ENCODE data around the gene CNR2. TPM values are rescaled to one million over a fixed set of nuclear protein-coding genes. Genes with fewer than 3 reads are reported as not detected.

The CNR2 gene
- total RNA-seq, 1 donor from 2014 or later = not detected

- Histone ChIP-seq H3K4me3 (ENCODE audit: insufficient read depth, low read depth, low read length) (no peak overlapping the region), H3K27ac (ENCODE audit: low read depth, low read length) (no peak overlapping the region), H3K9ac (ENCODE audit: low read length) (no peak overlapping the region), H3K27me3 (ENCODE audit: insufficient read depth, low read length) (peaks cover 20% of the 10 kb centered on the region), H3K4me2 (ENCODE audit: low read length) (no peak overlapping the region), H3K79me2 (ENCODE audit: insufficient read depth, low read length) (no peaks in the 10 kb centered on the region), H4K20me1 (ENCODE audit: insufficient read depth, low read length) (no peaks in the 10 kb centered on the region), H2AFZ (ENCODE audit: low read depth, low read length) (no peak overlapping the region), H3K36me3 (ENCODE audit: insufficient read depth, low read length) (no peaks in the 10 kb centered on the region), H3K4me1 (ENCODE audit: insufficient read depth, low read length) (no peaks in the 10 kb centered on the region), H3K9me3 (ENCODE audit: insufficient read depth, low read depth, low read length) (no peaks in the 10 kb centered on the region)
- no peak for TF ChIP-seq EZH2 (IDR thresholded peaks at IDR 0.05; ENCODE audit: insufficient read depth, low read length)
- TF ChIP-seq CTCF (IDR thresholded peaks at IDR 0.05; ENCODE audit: insufficient read depth, low read depth, low read length) = no peak
- Mint-ChIP-seq H3K27ac (ENCODE audit: unreplicated experiment) (no peak overlapping the region), H3K9me3 (ENCODE audit: unreplicated experiment) (no peaks in the 10 kb centered on the region), H3K4me3 (ENCODE audit: unreplicated experiment) (no peak overlapping the region), H3K4me1 (ENCODE audit: low read depth, unreplicated experiment) (no peaks in the 10 kb centered on the region), H3K27me3 (ENCODE audit: low read depth, unreplicated experiment) (peaks cover 26% of the 10 kb centered on the region), H3K36me3 (ENCODE audit: low read depth, unreplicated experiment) (no peaks in the 10 kb centered on the region)
- FAIRE-seq (no peak), DNase-seq (ENCODE audit: low read depth) (no peak)
Observed at GRCh38 chr1:23895082-23895481, 18.1 kb downstream of the CNR2 start.

- FAIRE-seq (no peak), DNase-seq (ENCODE audit: low read depth) (no peak)
- H3K4me3 ChIP-seq (ENCODE audit: insufficient read depth, low read depth, low read length) = no peak overlapping the region
- no peaks in the 10 kb centered on the region for H3K9me3 ChIP-seq (ENCODE audit: insufficient read depth, low read depth, low read length)
- no peak overlapping the region for H3K9ac ChIP-seq (ENCODE audit: low read length)
- Mint-ChIP-seq H3K4me3 (ENCODE audit: unreplicated experiment) (no peak overlapping the region), H3K9me3 (ENCODE audit: unreplicated experiment) (no peaks in the 10 kb centered on the region), H3K27ac (ENCODE audit: unreplicated experiment) (no peak overlapping the region), H3K4me1 (ENCODE audit: low read depth, unreplicated experiment) (no peaks in the 10 kb centered on the region), H3K36me3 (ENCODE audit: low read depth, unreplicated experiment) (no peaks in the 10 kb centered on the region), H3K27me3 (ENCODE audit: low read depth, unreplicated experiment) (peaks cover 28% of the 10 kb centered on the region)
- H3K27ac ChIP-seq (ENCODE audit: low read depth, low read length) = no peak overlapping the region
- no peak overlapping the region for H3K4me2 ChIP-seq (ENCODE audit: low read length)
- H3K27me3 ChIP-seq (ENCODE audit: insufficient read depth, low read length) = peaks cover 17% of the 10 kb centered on the region
- no peaks in the 10 kb centered on the region for H3K79me2 ChIP-seq (ENCODE audit: insufficient read depth, low read length)
- no peaks in the 10 kb centered on the region for H3K36me3 ChIP-seq (ENCODE audit: insufficient read depth, low read length)
- no peaks in the 10 kb centered on the region for H4K20me1 ChIP-seq (ENCODE audit: insufficient read depth, low read length)
- H3K4me1 ChIP-seq (ENCODE audit: insufficient read depth, low read length) = no peaks in the 10 kb centered on the region
- TF ChIP-seq EZH2 (IDR thresholded peaks at IDR 0.05; ENCODE audit: insufficient read depth, low read length) (no peak), CTCF (IDR thresholded peaks at IDR 0.05; ENCODE audit: insufficient read depth, low read depth, low read length) (no peak)
- H2AFZ ChIP-seq (ENCODE audit: low read depth, low read length) = no peak overlapping the region
Observed at GRCh38 chr1:23889074-23889473, 24.1 kb downstream of the CNR2 start.

- TF ChIP-seq EZH2 (IDR thresholded peaks at IDR 0.05; ENCODE audit: insufficient read depth, low read length) = no peak
- no peak for TF ChIP-seq CTCF (IDR thresholded peaks at IDR 0.05; ENCODE audit: insufficient read depth, low read depth, low read length)
- Histone ChIP-seq H3K4me3 (ENCODE audit: insufficient read depth, low read depth, low read length) (no peak overlapping the region), H3K27ac (ENCODE audit: low read depth, low read length) (no peak overlapping the region), H3K4me2 (ENCODE audit: low read length) (no peak overlapping the region), H3K4me1 (ENCODE audit: insufficient read depth, low read length) (no peaks in the 10 kb centered on the region), H4K20me1 (ENCODE audit: insufficient read depth, low read length) (no peaks in the 10 kb centered on the region), H3K9ac (ENCODE audit: low read length) (no peak overlapping the region), H3K9me3 (ENCODE audit: insufficient read depth, low read depth, low read length) (no peaks in the 10 kb centered on the region), H3K79me2 (ENCODE audit: insufficient read depth, low read length) (no peaks in the 10 kb centered on the region), H3K27me3 (ENCODE audit: insufficient read depth, low read length) (peaks cover 6% of the 10 kb centered on the region), H3K36me3 (ENCODE audit: insufficient read depth, low read length) (no peaks in the 10 kb centered on the region), H2AFZ (ENCODE audit: low read depth, low read length) (no peak overlapping the region)
- Mint-ChIP-seq H3K27ac (ENCODE audit: unreplicated experiment) (no peak overlapping the region), H3K4me1 (ENCODE audit: low read depth, unreplicated experiment) (no peaks in the 10 kb centered on the region), H3K4me3 (ENCODE audit: unreplicated experiment) (no peak overlapping the region), H3K36me3 (ENCODE audit: low read depth, unreplicated experiment) (no peaks in the 10 kb centered on the region), H3K9me3 (ENCODE audit: unreplicated experiment) (peaks cover 2% of the 10 kb centered on the region), H3K27me3 (ENCODE audit: low read depth, unreplicated experiment) (peaks cover 19% of the 10 kb centered on the region)
- FAIRE-seq (no peak), DNase-seq (ENCODE audit: low read depth) (no peak)
Observed at GRCh38 chr1:23885222-23885621, 27.9 kb downstream of the CNR2 start.

All from astrocyte (in vitro differentiated cells and primary cell).